PC-3 (cell line): ENCODE measurements around the gene SDR42E1. TPM values are rescaled to one million over a fixed set of nuclear protein-coding genes. Genes with fewer than 3 reads are reported as not detected.

Source experiments
- ATAC-seq: fragments of 200-7000 bp; cut with Tn5 transposase; 2 replicates; pipeline ENCODE4 v1.9.1; 2020; ENCODE audit warnings: mild to moderate bottlenecking, moderate library complexity
- BruUV-seq: library from RNA; stranded (reverse); fragments of 400-500 nt; replicated peaks from 2 replicates; lab custom pipeline; 2021; lab: Mats Ljungman, UMichigan
- CTCF ChIA-PET: fragments of 300-600 bp; sonication (Branson Sonifier 250); formaldehyde crosslinking; loops from one replicate; lab custom pipeline; 2022; ENCODE audit warnings: antibody characterized with exemption; lab: Charles Lee
- POLR2A ChIA-PET: fragments of 300-600 bp; sonication (Branson Sonifier 250); formaldehyde crosslinking; loops from one replicate; lab custom pipeline; 2022; ENCODE audit warnings: antibody characterized with exemption; ENCODE audit not compliant: unreplicated experiment; lab: Charles Lee
- DNase-seq: peaks from one replicate; pipeline ENCODE4 v3.0.0-alpha.2; 2015
- H2AFZ ChIP-seq: fragments of 300-600 bp; sonication (generic); 2 replicates; pipeline ENCODE4 v1.6.0; 2016; ENCODE audit warnings: antibody characterized with exemption, low read length
- H3F3A ChIP-seq: fragments of 300-600 bp; sonication (generic); one replicate; pipeline ENCODE4 v1.6.0; 2017; ENCODE audit warnings: antibody characterized with exemption, low read length, control low read depth, mild to moderate bottlenecking; ENCODE audit not compliant: unreplicated experiment
- H3K27ac ChIP-seq: fragments of 300-600 bp; sonication (generic); 2 replicates; pipeline ENCODE4 v1.5.1; 2016; ENCODE audit warnings: mild to moderate bottlenecking, low read length
- H3K27me3 ChIP-seq: fragments of 300-600 bp; sonication (generic); 2 replicates; pipeline ENCODE4 v1.6.1; 2016; ENCODE audit warnings: low read length, mixed read lengths
- H3K36me3 ChIP-seq: fragments of 300-600 bp; sonication (generic); 2 replicates; pipeline ENCODE4 v1.6.1; 2016; ENCODE audit warnings: low read depth, mixed run types, low read length, mixed read lengths
- H3K4me1 ChIP-seq: fragments of 300-600 bp; sonication (generic); 2 replicates; pipeline ENCODE4 v1.5.1; 2016; ENCODE audit warnings: low read length; ENCODE audit not compliant: insufficient read depth
- H3K4me2 ChIP-seq: fragments of 300-600 bp; sonication (generic); 2 replicates; pipeline ENCODE4 v1.6.0; 2016; ENCODE audit warnings: low read length
- H3K4me3 ChIP-seq: fragments of 300-600 bp; sonication (generic); 2 replicates; pipeline ENCODE4 v1.5.1; 2016; ENCODE audit warnings: mild to moderate bottlenecking, low read length, mixed read lengths
- H3K79me2 ChIP-seq: fragments of 300-600 bp; sonication (generic); 2 replicates; pipeline ENCODE4 v1.6.1; 2017; ENCODE audit warnings: low read length, mixed read lengths
- H3K9ac ChIP-seq: fragments of 300-600 bp; sonication (generic); 2 replicates; pipeline ENCODE4 v1.6.0; 2016; ENCODE audit warnings: mild to moderate bottlenecking, low read length
- H3K9me2 ChIP-seq: fragments of 300-600 bp; sonication (generic); replicated peaks from 2 replicates; pipeline ENCODE4 v1.6.1; 2016; ENCODE audit warnings: mixed run types, low read length, mixed read lengths
- H3K9me3 ChIP-seq: fragments of 300-600 bp; sonication (generic); 2 replicates; pipeline ENCODE4 v1.6.1; 2016; ENCODE audit warnings: low read length, mixed read lengths
- H4K20me1 ChIP-seq: fragments of 300-600 bp; sonication (generic); 2 replicates; pipeline ENCODE4 v1.6.1; 2016; ENCODE audit warnings: low read length, mixed read lengths
- EZH2 ChIP-seq: fragments of 300-600 bp; sonication (generic); IDR thresholded peaks from one replicate; pipeline ENCODE4 v1.6.1; 2017; ENCODE audit warnings: antibody characterized with exemption, mild to moderate bottlenecking, low read length; ENCODE audit not compliant: unreplicated experiment
- EZH2phosphoT487 ChIP-seq: fragments of 300-600 bp; sonication (generic); IDR thresholded peaks from 2 replicates; pipeline ENCODE4 v1.6.1; 2018; ENCODE audit warnings: mild to moderate bottlenecking, antibody characterized with exemption, low read length, borderline replicate concordance
- intact Hi-C: fragments of 100-400 bp; cut with micrococcal nuclease; formaldehyde crosslinking; loops from 2 replicates; pipeline ENCODE4 v1.9.0; 2023
- total RNA-seq: library from RNA; depleted of rRNA; stranded (reverse); fragments of >200 nt; gene quantifications from 2 replicates; pipeline ENCODE4 v1.2.3, GENCODE V29; 2014
- TF ChIP-seq, protein P1 (sequence below): fragments of 300-600 bp; sonication (generic); conservative IDR thresholded peaks from 2 replicates; pipeline ENCODE4 v1.5.1; 2017; ENCODE audit warnings: antibody characterized with exemption, low read depth, mild to moderate bottlenecking, low read length

SDR42E1 gene
- total RNA-seq, 1 experiment from 2014 or later = not detected

- POLR2A ChIA-PET = no interaction called here
- CTCF ChIA-PET = no interaction called here
- BruUV-seq = no TSS peak
- Histone ChIP-seq H3K9ac (no peak overlapping the region), H4K20me1 (no peaks in the 10 kb centered on the region), H3K36me3 (no peaks in the 10 kb centered on the region), H3F3A (no peaks in the 10 kb centered on the region), H3K4me2 (no peak overlapping the region), H3K9me2 (no peaks in the 10 kb centered on the region), H3K79me2 (no peaks in the 10 kb centered on the region), H3K9me3 (no peaks in the 10 kb centered on the region), H2AFZ (no peak overlapping the region), H3K27ac (no peak overlapping the region), H3K4me3 (no peak overlapping the region), H3K27me3 (no peaks in the 10 kb centered on the region), H3K4me1 (no peaks in the 10 kb centered on the region)
- DNase-seq = peak; percentile 52
- intact Hi-C loops = no loop called here
- TF ChIP-seq, protein P1, sequence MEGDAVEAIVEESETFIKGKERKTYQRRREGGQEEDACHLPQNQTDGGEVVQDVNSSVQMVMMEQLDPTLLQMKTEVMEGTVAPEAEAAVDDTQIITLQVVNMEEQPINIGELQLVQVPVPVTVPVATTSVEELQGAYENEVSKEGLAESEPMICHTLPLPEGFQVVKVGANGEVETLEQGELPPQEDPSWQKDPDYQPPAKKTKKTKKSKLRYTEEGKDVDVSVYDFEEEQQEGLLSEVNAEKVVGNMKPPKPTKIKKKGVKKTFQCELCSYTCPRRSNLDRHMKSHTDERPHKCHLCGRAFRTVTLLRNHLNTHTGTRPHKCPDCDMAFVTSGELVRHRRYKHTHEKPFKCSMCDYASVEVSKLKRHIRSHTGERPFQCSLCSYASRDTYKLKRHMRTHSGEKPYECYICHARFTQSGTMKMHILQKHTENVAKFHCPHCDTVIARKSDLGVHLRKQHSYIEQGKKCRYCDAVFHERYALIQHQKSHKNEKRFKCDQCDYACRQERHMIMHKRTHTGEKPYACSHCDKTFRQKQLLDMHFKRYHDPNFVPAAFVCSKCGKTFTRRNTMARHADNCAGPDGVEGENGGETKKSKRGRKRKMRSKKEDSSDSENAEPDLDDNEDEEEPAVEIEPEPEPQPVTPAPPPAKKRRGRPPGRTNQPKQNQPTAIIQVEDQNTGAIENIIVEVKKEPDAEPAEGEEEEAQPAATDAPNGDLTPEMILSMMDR = no peak
- TF ChIP-seq EZH2phosphoT487 = no peak
- no peak for TF ChIP-seq EZH2
- ATAC-seq = peak; percentile 58
Observed at GRCh38 chr16:82043680-82044584, 32.7 kb upstream of the SDR42E1 start.

GRCh38 chr16:82042846-82043245, 31.6 kb upstream of the SDR42E1 start:
- TF ChIP-seq EZH2 (no peak), EZH2phosphoT487 (no peak)
- TF ChIP-seq, protein P1 = no peak
- no peak overlapping the region for H2AFZ ChIP-seq
- no peak overlapping the region for H3K9ac ChIP-seq
- no TSS peak for BruUV-seq
- no peaks in the 10 kb centered on the region for H4K20me1 ChIP-seq
- H3K4me3 ChIP-seq = no peak overlapping the region
- H3K79me2 ChIP-seq = no peaks in the 10 kb centered on the region
- ATAC-seq = no peak
- no peaks in the 10 kb centered on the region for H3K36me3 ChIP-seq
- POLR2A ChIA-PET = no interaction called here
- CTCF ChIA-PET = no interaction called here
- H3K4me2 ChIP-seq = no peak overlapping the region
- intact Hi-C loops = no loop called here
- H3K27me3 ChIP-seq = no peaks in the 10 kb centered on the region
- H3K9me2 ChIP-seq = no peaks in the 10 kb centered on the region
- H3K27ac ChIP-seq = no peak overlapping the region
- H3F3A ChIP-seq = no peaks in the 10 kb centered on the region
- H3K4me1 ChIP-seq = no peaks in the 10 kb centered on the region
- no peaks in the 10 kb centered on the region for H3K9me3 ChIP-seq
- DNase-seq = no peak

DNA sequence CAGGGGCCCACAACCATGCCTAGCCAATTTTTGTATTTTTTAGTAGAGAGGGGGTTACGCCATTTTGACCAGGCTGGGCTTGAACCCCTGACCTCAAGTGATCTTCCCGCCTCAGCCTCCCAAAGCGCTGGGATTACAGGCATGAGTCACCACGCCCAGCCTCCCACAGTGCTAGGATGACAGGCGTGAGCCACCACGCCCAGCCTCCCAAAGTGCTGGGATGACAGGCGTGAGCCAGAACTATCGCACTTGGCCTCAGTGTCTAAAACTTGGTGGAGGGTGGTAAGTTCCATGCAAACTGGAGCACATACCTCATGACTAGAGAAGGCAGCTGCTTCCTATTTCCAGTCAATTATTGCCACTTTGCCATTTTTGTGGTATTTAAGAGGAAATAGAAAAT, 30.9 kb upstream of the SDR42E1 start:
- no peaks in the 10 kb centered on the region for H3K9me3 ChIP-seq
- no peak for ATAC-seq
- no TSS peak for BruUV-seq
- TF ChIP-seq, protein P1 = no peak
- no peak for TF ChIP-seq EZH2
- TF ChIP-seq EZH2phosphoT487 = no peak
- no peak overlapping the region for H3K4me2 ChIP-seq
- no peak overlapping the region for H3K4me3 ChIP-seq
- no peaks in the 10 kb centered on the region for H3K4me1 ChIP-seq
- no peaks in the 10 kb centered on the region for H3K9me2 ChIP-seq
- no peak overlapping the region for H3K9ac ChIP-seq
- no peaks in the 10 kb centered on the region for H3K36me3 ChIP-seq
- POLR2A ChIA-PET = no interaction called here
- H2AFZ ChIP-seq = no peak overlapping the region
- H4K20me1 ChIP-seq = no peaks in the 10 kb centered on the region
- H3K27me3 ChIP-seq = no peaks in the 10 kb centered on the region
- no peaks in the 10 kb centered on the region for H3K79me2 ChIP-seq
- no peaks in the 10 kb centered on the region for H3F3A ChIP-seq
- DNase-seq = no peak
- intact Hi-C loops = no loop called here
- CTCF ChIA-PET = no interaction called here
- no peak overlapping the region for H3K27ac ChIP-seq
